HCT116 (cell line): ENCODE results near the gene AMN.

ENCODE experiments used
- EZH2 ChIP-seq: fragments of 200-600 bp; sonication (generic); IDR thresholded peaks from 2 replicates; pipeline ENCODE4 v1.6.1; 2017; ENCODE audit warnings: antibody characterized with exemption, mixed run types
- EZH2phosphoT487 ChIP-seq: fragments of 200-600 bp; IDR thresholded peaks from 2 replicates; pipeline ENCODE4 v1.6.1; 2018; ENCODE audit warnings: antibody characterized with exemption, borderline replicate concordance
- POLR2A ChIP-seq: IDR thresholded peaks from 2 replicates; pipeline ENCODE4 v1.7.0; 2011; ENCODE audit warnings: borderline replicate concordance; ENCODE audit not compliant: insufficient read depth, insufficient read length; ENCODE audit errors: extremely low read depth
- POLR2AphosphoS5 ChIP-seq: IDR thresholded peaks from 2 replicates; pipeline ENCODE4 v1.6.1; 2011; ENCODE audit warnings: mild to moderate bottlenecking, low read depth, low read length, moderate library complexity
- RAD21 ChIP-seq: IDR thresholded peaks from 2 replicates; pipeline ENCODE4 v1.6.1; 2012; ENCODE audit warnings: low read depth, mild to moderate bottlenecking
- SIN3A ChIP-seq: IDR thresholded peaks from 2 replicates; pipeline ENCODE4 v1.6.1; 2012; ENCODE audit warnings: low read depth
- ZFX ChIP-seq: fragments of 450-650 bp; IDR thresholded peaks from 2 replicates; pipeline ENCODE4 v1.6.1; 2017
- ZNF274 ChIP-seq: fragments of 200-500 bp; sonication (Bioruptor generic); IDR thresholded peaks from 2 replicates; pipeline ENCODE4 v1.6.1; 2014; ENCODE audit warnings: mild to moderate bottlenecking, low read depth, low read length, inconsistent platforms
- TF ChIP-seq, protein P1 (sequence below): IDR thresholded peaks from 2 replicates; pipeline ENCODE4 v1.6.1; 2012
- TF ChIP-seq, protein P2 (sequence below), 3 experiments: fragments of 200-600 bp in 1 of 3; sonication (generic) in 1 of 3; IDR thresholded peaks in 2 of 3; conservative IDR thresholded peaks in 1 of 3; 2 replicates each; pipeline ENCODE4 v1.5.1; 2012 to 2017; ENCODE audit warnings: low read depth in 2 of 3, low read length in 2 of 3, antibody characterized with exemption in 1 of 3, borderline replicate concordance in 1 of 3, control low read depth in 1 of 3, mild to moderate bottlenecking in 1 of 3, mixed read lengths in 1 of 3, mixed run types in 1 of 3, moderate library complexity in 1 of 3; ENCODE audit not compliant: insufficient read depth in 1 of 3

DNA sequence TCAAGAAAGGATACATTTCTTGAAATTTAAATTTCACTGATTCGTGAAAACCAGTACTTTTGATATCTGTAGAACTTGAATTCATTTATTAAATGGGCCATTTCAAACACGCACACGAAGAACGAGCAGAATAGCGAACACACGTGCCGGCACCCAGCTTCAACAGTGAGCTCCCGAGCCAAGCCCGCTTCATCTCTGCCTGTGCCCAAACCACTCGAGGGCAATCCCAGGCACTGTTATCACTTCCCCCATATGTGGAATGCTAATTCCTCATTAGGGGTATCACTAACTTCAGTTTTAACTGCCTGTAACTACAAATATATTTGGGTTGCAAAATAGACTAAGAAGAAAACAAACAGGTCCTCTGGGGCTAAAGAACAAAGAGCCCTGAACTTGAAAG, 48.0 kb downstream of the AMN start:
- no peak for TF ChIP-seq EZH2
- TF ChIP-seq, protein P1, sequence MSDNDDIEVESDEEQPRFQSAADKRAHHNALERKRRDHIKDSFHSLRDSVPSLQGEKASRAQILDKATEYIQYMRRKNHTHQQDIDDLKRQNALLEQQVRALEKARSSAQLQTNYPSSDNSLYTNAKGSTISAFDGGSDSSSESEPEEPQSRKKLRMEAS: no peak
- no peak for TF ChIP-seq POLR2A
- TF ChIP-seq SIN3A: no peak
- TF ChIP-seq POLR2AphosphoS5: no peak
- no peak for TF ChIP-seq RAD21
- TF ChIP-seq ZNF274: no peak
- TF ChIP-seq, protein P2, sequence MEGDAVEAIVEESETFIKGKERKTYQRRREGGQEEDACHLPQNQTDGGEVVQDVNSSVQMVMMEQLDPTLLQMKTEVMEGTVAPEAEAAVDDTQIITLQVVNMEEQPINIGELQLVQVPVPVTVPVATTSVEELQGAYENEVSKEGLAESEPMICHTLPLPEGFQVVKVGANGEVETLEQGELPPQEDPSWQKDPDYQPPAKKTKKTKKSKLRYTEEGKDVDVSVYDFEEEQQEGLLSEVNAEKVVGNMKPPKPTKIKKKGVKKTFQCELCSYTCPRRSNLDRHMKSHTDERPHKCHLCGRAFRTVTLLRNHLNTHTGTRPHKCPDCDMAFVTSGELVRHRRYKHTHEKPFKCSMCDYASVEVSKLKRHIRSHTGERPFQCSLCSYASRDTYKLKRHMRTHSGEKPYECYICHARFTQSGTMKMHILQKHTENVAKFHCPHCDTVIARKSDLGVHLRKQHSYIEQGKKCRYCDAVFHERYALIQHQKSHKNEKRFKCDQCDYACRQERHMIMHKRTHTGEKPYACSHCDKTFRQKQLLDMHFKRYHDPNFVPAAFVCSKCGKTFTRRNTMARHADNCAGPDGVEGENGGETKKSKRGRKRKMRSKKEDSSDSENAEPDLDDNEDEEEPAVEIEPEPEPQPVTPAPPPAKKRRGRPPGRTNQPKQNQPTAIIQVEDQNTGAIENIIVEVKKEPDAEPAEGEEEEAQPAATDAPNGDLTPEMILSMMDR (IDR thresholded peaks at IDR 0.05 in 2 of 3, conservative IDR thresholded peaks at IDR 0.05 in 1 of 3; ENCODE audit: borderline replicate concordance in 1 of 3, insufficient read depth in 1 of 3, low read depth in 2 of 3, low read length in 2 of 3): no peak
- no peak for TF ChIP-seq EZH2phosphoT487
- TF ChIP-seq ZFX: no peak
